Smooth muscle cell (in vitro differentiated cells): ENCODE results near the gene ZNF92. TPM values are rescaled to one million over a fixed set of nuclear protein-coding genes. Genes with fewer than 3 reads are reported as not detected.

ENCODE experiments used
- DNase-seq: peaks from one replicate; lab custom pipeline; 2025; ENCODE audit not compliant: unreplicated experiment; lab: John Stamatoyannopoulos, UW
- H2AFZ ChIP-seq: fragments of 200-600 bp; sonication (generic); 2 replicates; pipeline ENCODE4 v1.6.0; 2016; ENCODE audit warnings: antibody characterized with exemption, low read depth, mild to moderate bottlenecking
- H3F3A ChIP-seq: fragments of 200-600 bp; sonication (generic); 2 replicates; pipeline ENCODE4 v1.6.0; 2017; ENCODE audit warnings: antibody characterized with exemption, low read depth
- H3K27ac ChIP-seq: fragments of 200-600 bp; sonication (generic); 2 replicates; pipeline ENCODE4 v1.5.1; 2016; ENCODE audit warnings: low read depth, mild to moderate bottlenecking
- H3K27me3 ChIP-seq: fragments of 200-600 bp; sonication (generic); 2 replicates; pipeline ENCODE4 v1.6.1; 2016; ENCODE audit warnings: low read depth, mild to moderate bottlenecking
- H3K36me3 ChIP-seq: fragments of 200-600 bp; sonication (generic); 2 replicates; pipeline ENCODE4 v1.5.1; 2016; ENCODE audit warnings: low read depth
- H3K4me1 ChIP-seq: fragments of 200-600 bp; sonication (generic); 2 replicates; pipeline ENCODE4 v1.5.1; 2016; ENCODE audit warnings: low read depth
- H3K4me2 ChIP-seq: fragments of 200-600 bp; sonication (generic); 2 replicates; pipeline ENCODE4 v1.6.0; 2016; ENCODE audit warnings: mild to moderate bottlenecking
- H3K4me3 ChIP-seq: fragments of 200-600 bp; sonication (generic); 2 replicates; pipeline ENCODE4 v1.5.1; 2016; ENCODE audit warnings: mild to moderate bottlenecking
- H3K79me2 ChIP-seq: fragments of 200-600 bp; sonication (generic); 2 replicates; pipeline ENCODE4 v1.6.0; 2016; ENCODE audit warnings: low read depth, mild to moderate bottlenecking
- H3K9ac ChIP-seq: fragments of 200-600 bp; sonication (generic); 2 replicates; pipeline ENCODE4 v1.6.0; 2016; ENCODE audit warnings: low read depth
- H3K9me3 ChIP-seq: fragments of 200-600 bp; sonication (generic); replicated peaks from 2 replicates; pipeline ENCODE4 v1.5.1; 2016; ENCODE audit warnings: low read depth
- H4K20me1 ChIP-seq: fragments of 200-600 bp; sonication (generic); 2 replicates; pipeline ENCODE4 v1.6.0; 2016; ENCODE audit warnings: low read depth
- WGBS: methylation state at CpG from one replicate; pipeline ENCODE4 v1.1.7; 2016; ENCODE audit warnings: low lambda C conversion rate; 5-methylcytosine and 5-hydroxymethylcytosine counted together
- polyA plus RNA-seq: library from polyadenylated mRNA; unstranded; fragments of >200 nt; fragmentation: Nextera tagmentation; extraction: Ambion mirVana; gene quantifications from 2 replicates; pipeline ENCODE4 v1.2.1, GENCODE V29; 2016
- total RNA-seq: library from RNA; depleted of rRNA; stranded (reverse); fragments of >200 nt; gene quantifications from 2 replicates; pipeline ENCODE4 v1.2.3, GENCODE V29; 2014
- TF ChIP-seq, protein P1 (sequence below): fragments of 200-600 bp; sonication (generic); IDR thresholded peaks from 2 replicates; pipeline ENCODE4 v1.5.1; 2017; ENCODE audit warnings: borderline replicate concordance, mild to moderate bottlenecking, antibody characterized with exemption; ENCODE audit not compliant: insufficient read depth, poor library complexity, severe bottlenecking

Gene ZNF92
- total and polyA plus RNA-seq, 2 experiments from 2014 or later, result 2.3 to 14.3 TPM

DNA sequence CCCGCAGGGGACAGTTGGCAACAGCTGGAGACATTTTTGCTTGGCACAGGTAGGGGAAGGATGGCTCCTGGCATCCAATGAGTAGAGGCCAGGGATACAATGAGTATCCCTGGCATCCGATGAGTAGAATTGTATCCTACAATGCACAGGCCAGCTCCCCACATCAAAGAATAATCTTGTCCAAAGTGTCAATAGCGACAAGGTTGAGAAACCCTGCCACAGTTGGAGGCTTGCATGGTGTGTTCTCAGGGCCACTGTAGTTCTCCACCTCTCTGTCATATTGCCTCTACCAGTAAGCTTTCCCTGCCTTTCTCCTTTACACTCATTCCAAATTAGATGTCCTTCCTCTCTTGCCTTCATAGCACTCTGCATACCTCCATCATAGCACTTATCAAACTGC is 60.7 kb downstream of the ZNF92 start:
- TF ChIP-seq, protein P1, sequence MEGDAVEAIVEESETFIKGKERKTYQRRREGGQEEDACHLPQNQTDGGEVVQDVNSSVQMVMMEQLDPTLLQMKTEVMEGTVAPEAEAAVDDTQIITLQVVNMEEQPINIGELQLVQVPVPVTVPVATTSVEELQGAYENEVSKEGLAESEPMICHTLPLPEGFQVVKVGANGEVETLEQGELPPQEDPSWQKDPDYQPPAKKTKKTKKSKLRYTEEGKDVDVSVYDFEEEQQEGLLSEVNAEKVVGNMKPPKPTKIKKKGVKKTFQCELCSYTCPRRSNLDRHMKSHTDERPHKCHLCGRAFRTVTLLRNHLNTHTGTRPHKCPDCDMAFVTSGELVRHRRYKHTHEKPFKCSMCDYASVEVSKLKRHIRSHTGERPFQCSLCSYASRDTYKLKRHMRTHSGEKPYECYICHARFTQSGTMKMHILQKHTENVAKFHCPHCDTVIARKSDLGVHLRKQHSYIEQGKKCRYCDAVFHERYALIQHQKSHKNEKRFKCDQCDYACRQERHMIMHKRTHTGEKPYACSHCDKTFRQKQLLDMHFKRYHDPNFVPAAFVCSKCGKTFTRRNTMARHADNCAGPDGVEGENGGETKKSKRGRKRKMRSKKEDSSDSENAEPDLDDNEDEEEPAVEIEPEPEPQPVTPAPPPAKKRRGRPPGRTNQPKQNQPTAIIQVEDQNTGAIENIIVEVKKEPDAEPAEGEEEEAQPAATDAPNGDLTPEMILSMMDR, result no peak
- Histone ChIP-seq H3K9ac (no peak overlapping the region), H3K4me1 (no peaks in the 10 kb centered on the region), H3K27ac (no peak overlapping the region), H2AFZ (no peak overlapping the region), H3K9me3 (no peaks in the 10 kb centered on the region), H3K36me3 (no peaks in the 10 kb centered on the region), H3F3A (no peaks in the 10 kb centered on the region), H3K4me3 (no peak overlapping the region), H3K4me2 (no peak overlapping the region), H3K27me3 (no peaks in the 10 kb centered on the region), H3K79me2 (no peaks in the 10 kb centered on the region), H4K20me1 (no peaks in the 10 kb centered on the region)
- WGBS, result 57% methylated on average over 3 of the region's 3 CpGs
- no peak for DNase-seq

- no peak overlapping the region for H3K27ac ChIP-seq
- no peak for DNase-seq
- no peak overlapping the region for H3K4me3 ChIP-seq
Measured at GRCh38 chr7:65436163-65436562, 62.5 kb downstream of the ZNF92 start.

DNA sequence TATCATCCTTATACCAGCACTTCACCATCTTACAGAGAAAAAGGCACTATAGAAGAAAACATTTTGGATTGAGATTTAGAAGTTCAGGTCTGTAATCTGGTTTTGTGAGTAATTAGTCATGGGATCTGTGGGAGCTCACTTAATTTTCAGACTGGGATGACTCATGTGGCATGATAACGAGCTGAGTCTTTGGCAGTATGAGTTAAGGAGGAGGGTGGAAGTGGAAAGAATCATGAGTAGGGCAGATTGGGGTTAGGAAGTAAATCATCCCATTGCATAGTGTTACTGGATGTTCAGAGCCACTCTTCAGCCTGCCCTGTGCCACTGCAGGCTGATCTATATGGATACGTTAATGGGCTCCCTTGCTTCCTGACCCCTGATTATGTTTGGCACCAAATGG is 64.9 kb downstream of the ZNF92 start:
- H3K4me3 ChIP-seq, result no peak overlapping the region
- TF ChIP-seq, protein P1, result no peak
- no peaks in the 10 kb centered on the region for H3F3A ChIP-seq
- no peaks in the 10 kb centered on the region for H3K27me3 ChIP-seq
- H3K9me3 ChIP-seq, result no peaks in the 10 kb centered on the region
- H3K79me2 ChIP-seq, result no peaks in the 10 kb centered on the region
- H3K27ac ChIP-seq, result peak overlapping the region; percentile 61
- WGBS, result 26% methylated on average over 2 of the region's 2 CpGs
- no peaks in the 10 kb centered on the region for H3K36me3 ChIP-seq
- H3K4me2 ChIP-seq, result no peak overlapping the region
- no peak overlapping the region for H2AFZ ChIP-seq
- no peaks in the 10 kb centered on the region for H3K4me1 ChIP-seq
- H3K9ac ChIP-seq, result no peak overlapping the region
- DNase-seq, result no peak
- no peaks in the 10 kb centered on the region for H4K20me1 ChIP-seq

More at GRCh38 chr7:65436163-65436562, 62.5 kb downstream of the ZNF92 start:
- H3K27me3 ChIP-seq, result no peaks in the 10 kb centered on the region
- H4K20me1 ChIP-seq, result no peaks in the 10 kb centered on the region
- TF ChIP-seq, protein P1, result no peak
- H3K4me1 ChIP-seq, result no peaks in the 10 kb centered on the region
- no peak overlapping the region for H2AFZ ChIP-seq
- no peak overlapping the region for H3K9ac ChIP-seq
- no peaks in the 10 kb centered on the region for H3K79me2 ChIP-seq
- H3K36me3 ChIP-seq, result no peaks in the 10 kb centered on the region
- H3F3A ChIP-seq, result no peaks in the 10 kb centered on the region
- H3K4me2 ChIP-seq, result no peak overlapping the region
- H3K9me3 ChIP-seq, result no peaks in the 10 kb centered on the region

- Histone ChIP-seq H3K27me3 (no peaks in the 10 kb centered on the region), H3K4me2 (no peak overlapping the region), H3K27ac (peak overlapping the region; percentile 67), H3K79me2 (no peaks in the 10 kb centered on the region), H2AFZ (no peak overlapping the region), H3F3A (no peaks in the 10 kb centered on the region), H3K36me3 (no peaks in the 10 kb centered on the region), H4K20me1 (no peaks in the 10 kb centered on the region), H3K4me3 (no peak overlapping the region), H3K9me3 (no peaks in the 10 kb centered on the region), H3K4me1 (no peaks in the 10 kb centered on the region), H3K9ac (peak overlapping the region; percentile 48)
- DNase-seq, result no peak
- TF ChIP-seq, protein P1, result no peak
Measured at GRCh38 chr7:65441010-65441409, 67.4 kb downstream of the ZNF92 start.
